ENCODE results near the gene OR51D1. TPM values are rescaled to one million over a fixed set of nuclear protein-coding genes. Genes with fewer than 3 reads are reported as not detected.

OR51D1 gene
- total and polyA plus RNA-seq, 12 donors = not detected

DNA sequence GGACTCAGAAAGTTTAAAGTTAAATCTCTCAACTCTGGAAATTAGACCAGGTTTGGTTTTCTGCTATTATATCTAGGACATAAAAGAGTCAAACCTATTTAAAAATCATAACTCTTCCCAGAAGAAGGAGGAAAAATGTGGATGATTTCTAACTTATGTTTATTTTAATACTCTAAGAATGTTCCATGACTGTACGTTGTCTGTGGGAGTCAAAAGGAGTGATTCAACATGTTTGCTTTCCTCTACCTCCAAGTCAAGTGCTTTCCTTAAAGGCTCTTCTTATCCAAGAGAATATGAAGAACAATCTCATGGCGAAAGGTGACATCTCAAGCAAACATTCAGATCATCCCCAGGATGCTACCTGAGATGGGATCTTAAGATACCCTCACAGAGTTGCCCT is 28.1 kb downstream of the OR51D1 start:
- H3K27ac ChIP-seq = no peak overlapping the region
- DNase-seq = no peak
- intact Hi-C loops (cut with DNase I) = no loop called here
- H3K9me3 ChIP-seq (replicated peaks in 1 of 3) = no peaks in the 10 kb centered on the region
- TF ChIP-seq, protein P1, sequence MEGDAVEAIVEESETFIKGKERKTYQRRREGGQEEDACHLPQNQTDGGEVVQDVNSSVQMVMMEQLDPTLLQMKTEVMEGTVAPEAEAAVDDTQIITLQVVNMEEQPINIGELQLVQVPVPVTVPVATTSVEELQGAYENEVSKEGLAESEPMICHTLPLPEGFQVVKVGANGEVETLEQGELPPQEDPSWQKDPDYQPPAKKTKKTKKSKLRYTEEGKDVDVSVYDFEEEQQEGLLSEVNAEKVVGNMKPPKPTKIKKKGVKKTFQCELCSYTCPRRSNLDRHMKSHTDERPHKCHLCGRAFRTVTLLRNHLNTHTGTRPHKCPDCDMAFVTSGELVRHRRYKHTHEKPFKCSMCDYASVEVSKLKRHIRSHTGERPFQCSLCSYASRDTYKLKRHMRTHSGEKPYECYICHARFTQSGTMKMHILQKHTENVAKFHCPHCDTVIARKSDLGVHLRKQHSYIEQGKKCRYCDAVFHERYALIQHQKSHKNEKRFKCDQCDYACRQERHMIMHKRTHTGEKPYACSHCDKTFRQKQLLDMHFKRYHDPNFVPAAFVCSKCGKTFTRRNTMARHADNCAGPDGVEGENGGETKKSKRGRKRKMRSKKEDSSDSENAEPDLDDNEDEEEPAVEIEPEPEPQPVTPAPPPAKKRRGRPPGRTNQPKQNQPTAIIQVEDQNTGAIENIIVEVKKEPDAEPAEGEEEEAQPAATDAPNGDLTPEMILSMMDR (IDR thresholded peaks at IDR 0.05) = no peak
- TF ChIP-seq POLR2A (IDR thresholded peaks at IDR 0.05) = no peak
- H3K4me3 ChIP-seq = no peak overlapping the region
- H3K27me3 ChIP-seq = peaks cover 2% of the 10 kb centered on the region
- no peaks in the 10 kb centered on the region for H3K36me3 ChIP-seq (replicated peaks in 1 of 2)
- 64 to 70% (median 67%) methylated on average over 2 of the region's 2 CpGs for WGBS, 4 donors
- H3K4me1 ChIP-seq (replicated peaks in 1 of 2) = no peaks in the 10 kb centered on the region

DNA sequence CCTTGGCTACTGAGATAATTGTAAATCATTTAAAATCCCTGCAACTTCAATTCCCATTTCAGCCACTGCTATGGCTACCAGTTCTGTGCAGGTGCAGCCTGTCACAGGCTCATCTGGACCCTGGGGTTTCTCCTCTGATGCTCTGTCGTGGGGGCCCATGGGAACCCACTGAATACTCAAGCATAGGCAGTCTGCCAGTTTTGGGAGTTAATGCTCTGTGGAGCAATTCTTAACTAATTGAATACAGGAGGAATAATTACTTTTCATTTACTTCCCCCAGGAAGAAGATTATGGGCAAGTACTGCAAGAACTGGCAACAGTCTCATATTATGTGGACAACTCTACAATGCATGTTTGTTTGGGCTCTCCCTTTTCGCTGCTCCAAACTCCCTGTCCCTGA is 34.5 kb downstream of the OR51D1 start:
- DNase-seq = no peak
- Histone ChIP-seq H3K27ac (no peak overlapping the region), H3K9me3 (replicated peaks in 1 of 3) (no peaks in the 10 kb centered on the region), H3K36me3 (replicated peaks in 1 of 2) (no peaks in the 10 kb centered on the region), H3K27me3 (no peaks in the 10 kb centered on the region), H3K4me3 (no peak overlapping the region), H3K4me1 (replicated peaks in 1 of 2) (no peaks in the 10 kb centered on the region)
- TF ChIP-seq POLR2A (IDR thresholded peaks at IDR 0.05) = no peak
- TF ChIP-seq, protein P1 (IDR thresholded peaks at IDR 0.05) = no peak
- 63 to 75% (median 71%) methylated on average over 2 of the region's 2 CpGs for WGBS, 4 donors
- intact Hi-C loops (cut with DNase I) = no loop called here

DNA sequence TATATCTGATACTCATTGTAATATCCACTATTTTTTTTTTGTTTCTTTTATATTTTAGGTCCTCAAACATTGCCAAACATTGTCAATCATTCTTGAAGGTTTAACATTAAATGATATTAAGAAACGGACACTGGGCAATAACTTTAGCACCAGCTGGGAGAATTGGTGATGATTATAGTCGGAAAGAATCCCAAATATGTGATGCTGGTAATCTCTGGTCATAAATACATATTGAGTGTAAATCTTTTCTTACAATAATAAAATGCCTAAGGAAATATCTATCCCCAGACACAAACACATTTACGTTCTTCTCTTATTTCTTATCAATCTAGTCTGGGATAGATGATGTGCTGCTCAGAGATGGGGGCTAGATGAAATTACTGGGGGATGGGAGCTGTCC is 35.2 kb downstream of the OR51D1 start:
- intact Hi-C loops (cut with DNase I) = no loop called here
- Histone ChIP-seq H3K27me3 (no peaks in the 10 kb centered on the region), H3K36me3 (replicated peaks in 1 of 2) (no peaks in the 10 kb centered on the region), H3K4me1 (replicated peaks in 1 of 2) (no peaks in the 10 kb centered on the region), H3K9me3 (replicated peaks in 1 of 3) (no peaks in the 10 kb centered on the region), H3K27ac (no peak overlapping the region), H3K4me3 (no peak overlapping the region)
- DNase-seq = no peak
- TF ChIP-seq POLR2A (IDR thresholded peaks at IDR 0.05) = no peak
- TF ChIP-seq, protein P1 (IDR thresholded peaks at IDR 0.05) = no peak
- WGBS, 4 donors = 48 to 58% (median 54%) methylated on average over 3 of the region's 3 CpGs

DNA sequence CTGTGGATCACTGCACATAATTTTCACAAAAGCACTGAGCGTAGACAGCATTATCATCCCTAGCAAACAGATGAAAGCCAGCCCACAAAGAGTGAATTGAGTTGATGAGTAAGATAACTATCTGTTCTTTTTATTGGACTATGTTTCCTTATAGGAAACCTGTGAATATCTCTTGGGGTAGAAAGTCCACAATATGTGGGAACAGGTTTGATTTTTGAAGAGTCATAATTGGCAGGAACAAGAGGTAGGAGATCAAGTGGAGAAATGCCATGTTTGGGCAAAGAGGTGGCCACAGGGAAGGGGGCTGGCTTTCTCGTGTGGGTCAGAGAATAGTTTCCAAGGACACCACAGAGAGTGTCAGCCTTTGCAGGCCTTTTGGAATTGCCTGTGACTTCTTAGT is 36.5 kb downstream of the OR51D1 start:
- no peak for DNase-seq
- no peaks in the 10 kb centered on the region for H3K36me3 ChIP-seq (replicated peaks in 1 of 2)

More for the DNA sequence above, 36.5 kb downstream of the OR51D1 start:
- 50 to 58% (median 56%) methylated on average over 2 of the region's 2 CpGs for WGBS, 4 donors
- H3K4me3 ChIP-seq = no peak overlapping the region
- intact Hi-C loops (cut with DNase I) = no loop called here
- no peaks in the 10 kb centered on the region for H3K9me3 ChIP-seq (replicated peaks in 1 of 3)
- no peak overlapping the region for H3K27ac ChIP-seq
- H3K4me1 ChIP-seq (replicated peaks in 1 of 2) = no peaks in the 10 kb centered on the region
- H3K27me3 ChIP-seq = no peaks in the 10 kb centered on the region
- no peak for TF ChIP-seq POLR2A (IDR thresholded peaks at IDR 0.05)
- TF ChIP-seq, protein P1 (IDR thresholded peaks at IDR 0.05) = no peak

Measured in adrenal gland (tissue), 12 donors.